Stimulated activated CD8-positive, alpha-beta memory T cell treated with anti-CD3 and anti-CD28 coated beads, Interleukin-12 subunit alpha, Interleukin-12 subunit beta, amount 100 ng/mL, for 4 hours (primary cell): ENCODE measurements around the gene SPRED2.

Source experiments
- DNase-seq: peaks from one replicate; pipeline ENCODE4 v3.0.0-alpha.2; 2020; ENCODE audit warnings: low read depth

SPRED2 gene

DNA sequence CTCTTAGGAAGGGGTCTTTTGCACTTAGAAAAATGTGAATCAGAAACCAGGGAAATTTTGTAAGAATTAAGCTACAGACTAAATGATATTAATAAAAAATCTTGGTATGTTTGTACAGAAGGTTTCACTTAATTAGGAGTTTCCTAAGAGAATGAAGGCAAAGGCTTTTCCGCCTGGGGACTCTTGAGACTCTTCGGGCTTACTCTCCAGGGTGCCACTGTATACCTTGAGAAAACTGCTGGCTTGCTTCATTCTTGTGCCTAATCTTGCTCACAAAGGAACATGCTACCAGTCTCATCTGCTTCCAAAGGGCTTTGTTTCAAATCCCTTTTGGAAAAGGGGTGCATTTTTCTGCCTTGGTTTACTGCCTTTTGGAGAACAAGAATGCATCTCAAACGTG is 155.3 kb downstream of the SPRED2 start:
- no peak for DNase-seq

DNA sequence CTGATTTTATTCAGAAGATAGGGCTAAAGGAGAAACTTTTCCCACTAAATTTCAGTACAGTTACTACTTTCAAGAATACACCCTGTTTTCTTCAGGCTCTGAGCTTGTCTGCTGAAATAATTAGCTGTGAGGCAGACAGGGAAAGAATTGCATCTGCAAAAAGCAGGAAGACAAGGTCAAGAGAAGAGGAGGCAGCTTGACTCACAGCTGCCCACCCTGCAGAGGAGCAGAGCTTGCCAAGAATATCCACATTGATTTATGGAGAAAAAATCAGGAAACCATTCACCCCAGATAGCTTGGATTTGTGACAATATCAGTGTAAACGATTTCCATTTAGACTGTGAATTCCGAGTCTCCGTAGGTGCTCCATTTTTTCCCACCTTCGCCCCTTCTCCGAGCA is 155.8 kb downstream of the SPRED2 start:
- DNase-seq, result no peak

DNA sequence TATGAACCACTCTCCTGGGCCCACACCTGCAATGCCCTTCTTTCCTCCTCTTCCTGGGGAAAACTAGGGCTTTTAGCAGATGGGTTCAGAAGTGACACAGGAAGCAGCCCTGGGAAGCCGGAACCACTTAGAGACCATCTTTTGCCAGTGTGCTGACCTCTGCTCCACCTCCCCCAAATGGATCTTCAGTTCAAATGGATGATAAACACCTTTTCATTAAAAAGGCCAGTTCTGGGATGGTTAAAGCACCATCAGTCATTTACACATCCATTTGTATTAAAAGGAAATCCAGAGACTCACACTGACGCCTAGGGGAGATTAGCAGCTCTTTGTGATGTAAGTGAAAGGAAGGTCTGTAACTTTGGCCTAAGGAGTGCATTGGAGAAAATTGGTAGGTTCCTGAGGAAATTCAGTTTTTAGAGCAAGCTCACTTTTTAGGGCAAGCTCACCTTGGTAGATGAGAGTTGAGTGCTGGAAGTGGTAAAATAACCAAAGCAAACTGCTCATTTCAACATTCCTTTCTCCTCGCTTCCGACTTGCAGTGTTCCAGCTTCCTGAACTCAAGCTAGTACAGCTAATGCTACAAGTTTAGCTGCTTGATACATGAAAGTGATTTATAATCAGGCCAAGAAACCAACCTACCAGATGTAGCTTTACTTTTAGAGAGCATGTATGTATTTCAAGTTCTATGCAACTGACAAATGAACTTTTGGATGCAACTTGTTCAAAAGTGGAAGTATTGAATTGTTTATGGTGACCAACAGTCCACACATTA is 157.1 kb downstream of the SPRED2 start:
- DNase-seq, result no peak

DNA sequence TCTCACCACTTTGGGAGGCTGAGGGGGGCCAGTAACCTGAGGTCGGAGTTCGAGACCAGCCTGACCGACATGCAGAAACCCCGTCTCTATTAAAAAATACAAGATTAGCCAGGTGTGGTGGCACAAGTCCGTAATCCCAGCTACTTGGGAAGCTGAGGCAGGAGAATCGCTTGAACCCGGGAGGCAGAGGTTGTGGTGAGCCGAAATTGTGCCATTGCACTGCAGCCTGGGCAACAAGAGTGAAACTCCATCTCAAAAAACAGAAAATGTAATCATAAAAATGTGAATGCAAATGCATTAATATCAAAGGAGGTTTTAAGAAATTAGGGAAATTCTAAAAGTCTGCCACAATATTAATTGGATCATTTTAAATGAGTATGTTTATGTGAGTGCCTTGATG is 159.1 kb downstream of the SPRED2 start:
- no peak for DNase-seq

DNA sequence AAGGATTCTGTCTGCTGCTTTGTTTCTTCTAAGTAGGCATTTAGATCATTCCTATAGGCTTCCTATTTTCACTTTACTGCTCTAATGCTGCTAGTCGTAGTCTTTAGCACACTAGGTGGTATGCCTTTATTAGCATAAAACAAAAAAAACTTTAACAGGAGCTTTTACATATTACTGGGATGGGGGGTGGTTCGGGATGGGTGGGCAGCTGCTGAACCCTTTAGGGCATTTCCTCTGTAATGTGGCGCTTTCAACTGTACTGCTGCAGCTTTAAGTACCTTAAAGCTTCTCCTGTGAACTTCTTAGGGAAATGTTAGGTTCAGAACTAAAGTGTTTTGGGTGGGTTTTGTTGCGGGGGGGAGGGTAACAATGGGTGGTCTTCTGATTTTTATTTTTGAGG is 163.4 kb downstream of the SPRED2 start:
- DNase-seq, result no peak

DNA sequence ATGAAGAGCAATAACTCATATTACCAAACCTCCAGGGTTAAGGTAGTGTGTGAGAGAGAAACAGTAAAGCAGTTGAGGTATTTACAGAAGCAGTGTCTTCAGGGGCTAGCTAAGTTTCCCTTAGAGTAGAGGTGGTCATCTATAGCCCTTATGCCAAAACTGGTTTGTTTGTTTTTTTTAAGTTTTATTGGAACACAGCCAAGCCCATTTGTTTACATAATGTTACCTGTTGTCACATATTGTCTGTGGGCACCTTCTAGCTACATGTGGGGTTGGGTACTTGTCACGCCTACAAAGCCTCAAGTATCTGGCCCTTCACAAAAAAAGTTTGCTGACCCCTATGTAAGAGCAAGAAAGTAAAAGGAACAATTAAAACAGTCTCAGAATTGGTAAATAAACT is 165.4 kb downstream of the SPRED2 start:
- no peak for DNase-seq

DNA sequence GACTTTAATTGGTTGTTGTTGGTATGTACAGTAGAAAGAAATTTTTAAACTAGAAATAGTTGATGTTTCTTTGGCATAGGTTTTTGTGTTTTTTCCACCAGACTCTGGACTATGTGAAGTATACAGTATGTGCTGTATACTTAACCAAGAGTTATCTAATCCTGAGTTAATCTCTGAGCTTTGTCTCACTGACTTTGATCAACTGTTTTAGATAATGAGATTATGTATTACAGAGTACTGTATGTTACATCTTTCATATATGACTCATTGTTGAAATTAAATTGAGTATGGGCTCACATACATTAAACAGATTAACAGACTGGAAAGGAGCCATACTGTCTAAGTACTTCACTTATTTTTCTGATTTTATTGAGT is 166.7 kb downstream of the SPRED2 start:
- no peak for DNase-seq

GRCh38 chr2:65264821-65265670 is 167.4 kb downstream of the SPRED2 start:
- DNase-seq, result no peak

- DNase-seq, result no peak
Measured at GRCh38 chr2:65263986-65264385, 168.4 kb downstream of the SPRED2 start.

DNA sequence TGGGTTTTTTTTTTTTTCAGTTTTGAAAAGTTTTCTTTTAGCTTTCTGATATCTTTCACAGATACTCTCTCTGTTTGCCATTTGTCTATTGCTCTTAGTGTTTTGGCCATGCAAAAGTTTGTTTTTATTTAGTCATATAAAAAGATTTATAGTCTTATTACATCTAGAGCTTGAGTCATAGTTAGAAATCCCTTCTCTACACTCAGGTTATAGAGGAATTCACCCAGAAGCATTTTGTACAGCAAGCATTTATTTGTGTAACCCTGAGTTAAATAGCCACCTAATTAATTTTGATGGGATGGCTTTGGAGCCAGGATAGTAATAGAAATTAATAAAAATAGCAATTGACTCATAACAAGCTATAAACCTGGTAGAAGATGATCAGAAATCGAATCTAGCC is 169.1 kb downstream of the SPRED2 start:
- no peak for DNase-seq

GRCh38 chr2:65261676-65262075 is 170.7 kb downstream of the SPRED2 start:
- no peak for DNase-seq
